ENCODE results near the gene CADM4. TPM values are rescaled to one million over a fixed set of nuclear protein-coding genes. Genes with fewer than 3 reads are reported as not detected.

The CADM4 gene
- total RNA-seq, 6 experiments from 2014 or later: 2.2 to 4.7 (median 3.7) TPM

GRCh38 chr19:43575955-43576878 is 63.4 kb downstream of the CADM4 start:
- Histone ChIP-seq H3K4me1 (peaks cover 0 to 7% (median 2%) of the 10 kb centered on the region in 4 donors), H3K27ac (peak overlapping the region in 1 of 3 donors; percentile 50), H3K4me3 (peak overlapping the region; percentile 18 to 77 (median 69)), H3K36me3 (no peaks in the 10 kb centered on the region), H3K27me3 (no peaks in the 10 kb centered on the region), H3K9me3 (no peaks in the 10 kb centered on the region)
- DNase-seq (no peak), ATAC-seq (no peak)
- WGBS (ENCODE audit: insufficient coverage, low coverage, low lambda C conversion rate, missing lambda C conversion rate): 64% methylated on average over 18 of the region's 37 CpGs
- TF ChIP-seq POLR2A (IDR thresholded peaks at IDR 0.05) (no peak), CTCF (IDR thresholded peaks at IDR 0.05) (no peak)
- intact Hi-C loops (cut with DNase I): no loop called here

- ATAC-seq (peak; percentile 99 to 100 (median 99)), DNase-seq (peak; percentile 98 to 99 (median 98))
- under 1% methylated on average over 43 of the region's 51 CpGs for WGBS (ENCODE audit: insufficient coverage, low coverage, low lambda C conversion rate, missing lambda C conversion rate)
- Histone ChIP-seq H3K36me3 (no peaks in the 10 kb centered on the region), H3K4me3 (peak within 1 kb of the TSS; percentile 66 to 77 (median 69)), H3K27ac (peak within 1 kb of the TSS; percentile 37 to 66 (median 60)), H3K9me3 (no peaks in the 10 kb centered on the region), H3K4me1 (peaks cover 0 to 7% (median 2%) of the 10 kb centered on the region in 4 donors), H3K27me3 (no peaks in the 10 kb centered on the region)
- TF ChIP-seq CTCF (IDR thresholded peaks at IDR 0.05) (no peak), POLR2A (IDR thresholded peaks at IDR 0.05) (peak; percentile 37)
- intact Hi-C loops (cut with DNase I): no loop called here
Measured at GRCh38 chr19:43575156-43575950, 64.3 kb downstream of the CADM4 start, which contains the start of the genes PINLYP and XRCC1. TSS of gene PINLYP (plus strand) at chr19:43575801. CDS start at chr19:43577192, 1,391 bp downstream. TSS of gene XRCC1 (minus strand) at chr19:43575527. CDS start at chr19:43575458, 69 bp downstream.

GRCh38 chr19:43574424-43575155 is 65.1 kb downstream of the CADM4 start:
- Histone ChIP-seq H3K27ac (peak overlapping the region; percentile 37 to 66 (median 60)), H3K4me1 (peaks cover 0 to 7% (median 2%) of the 10 kb centered on the region in 4 donors), H3K36me3 (no peaks in the 10 kb centered on the region), H3K27me3 (no peaks in the 10 kb centered on the region), H3K4me3 (peak overlapping the region; percentile 66 to 77 (median 69)), H3K9me3 (no peaks in the 10 kb centered on the region)
- 11% methylated on average over 10 of the region's 12 CpGs for WGBS (ENCODE audit: insufficient coverage, low coverage, low lambda C conversion rate, missing lambda C conversion rate)
- intact Hi-C loops (cut with DNase I): no loop called here
- ATAC-seq: no peak
- TF ChIP-seq CTCF (IDR thresholded peaks at IDR 0.05) (no peak), POLR2A (IDR thresholded peaks at IDR 0.05) (no peak)
- DNase-seq: peak in 1 of 3 donors; percentile 56

Small RNAs within 50 kb of the gene (small RNA-seq; reads per million reads assigned to genes)
- gene RN7SL368P: 0 reads per million in 2 experiments

Other genes with a start within 250 kb of the CADM4 start
- gene TEX101, start 225.0 kb downstream of the CADM4 start, total RNA-seq: not detected
- under 1 TPM in 4 of 6 experiments, not detected in 2; 0.20 to 0.28 (median 0.25) TPM for gene LYPD3, start 174.2 kb downstream of the CADM4 start, total RNA-seq
- 10 to 100 TPM in 5 of 6 experiments, 1 to 10 TPM in 1; 9.6 to 15.0 (median 11.1) TPM for gene PHLDB3, start 135.1 kb downstream of the CADM4 start, total RNA-seq
- gene ETHE1, start 112.6 kb downstream of the CADM4 start, total RNA-seq: 10 to 100 TPM; 26.4 to 60.8 (median 46.3) TPM
- under 1 TPM in 5 of 6 experiments, not detected in 1; 0.89 to 0.99 (median 0.95) TPM for gene ZNF575, start 106.7 kb downstream of the CADM4 start, total RNA-seq
- gene XRCC1, start 64.3 kb downstream of the CADM4 start, total RNA-seq: 1 to 10 TPM; 5.5 to 8.4 (median 7.5) TPM
- 1 to 10 TPM in 1 of 6 experiments, under 1 TPM in 4, not detected in 1; 0.58 to 1.5 (median 0.81) TPM for gene PINLYP, start 64.0 kb downstream of the CADM4 start, total RNA-seq
- gene IRGQ, start 43.7 kb downstream of the CADM4 start, total RNA-seq: 10 to 100 TPM in 4 of 6 experiments, 1 to 10 TPM in 2; 9.1 to 18.6 (median 11.0) TPM
- 10 to 100 TPM in 4 of 6 experiments, 1 to 10 TPM in 2; 7.7 to 15.8 (median 10.3) TPM for gene ZNF576, start 43.3 kb downstream of the CADM4 start, total RNA-seq
- under 1 TPM in 5 of 6 experiments, not detected in 1; 0.09 to 0.37 (median 0.18) TPM for gene SRRM5, start 27.8 kb downstream of the CADM4 start, total RNA-seq
- 10 to 100 TPM; 10.9 to 16.7 (median 13.3) TPM for gene ZNF428, start 20.2 kb downstream of the CADM4 start, total RNA-seq
- gene PLAUR, start 30.3 kb upstream of the CADM4 start, total RNA-seq: 10 to 100 TPM in 1 of 6 experiments, 1 to 10 TPM in 4, under 1 TPM in 1; 0.90 to 13.3 (median 2.3) TPM
- gene IRGC, start 76.2 kb upstream of the CADM4 start, total RNA-seq: not detected
- 10 to 100 TPM in 2 of 6 experiments, 1 to 10 TPM in 4; 6.5 to 13.5 (median 9.8) TPM for gene SMG9, start 115.1 kb upstream of the CADM4 start, total RNA-seq
- gene KCNN4, start 141.1 kb upstream of the CADM4 start, total RNA-seq: 1 to 10 TPM in 1 of 6 experiments, under 1 TPM in 4, not detected in 1; 0.18 to 1.4 (median 0.27) TPM
- under 1 TPM in 2 of 6 experiments, not detected in 4; 0.80 to 0.87 TPM for gene LYPD5, start 162.6 kb upstream of the CADM4 start, total RNA-seq
- gene ZNF283, start 187.5 kb upstream of the CADM4 start, total RNA-seq: 1 to 10 TPM; 1.7 to 4.0 (median 2.2) TPM
- gene ZNF404, start 244.1 kb upstream of the CADM4 start, total RNA-seq: 1 to 10 TPM in 1 of 6 experiments, under 1 TPM in 4, not detected in 1; 0.26 to 1.4 (median 0.66) TPM

Data from right lobe of liver (tissue), 6 donors.